Measurements from ENCODE around the gene SPDYC.

The SPDYC gene, protein sequence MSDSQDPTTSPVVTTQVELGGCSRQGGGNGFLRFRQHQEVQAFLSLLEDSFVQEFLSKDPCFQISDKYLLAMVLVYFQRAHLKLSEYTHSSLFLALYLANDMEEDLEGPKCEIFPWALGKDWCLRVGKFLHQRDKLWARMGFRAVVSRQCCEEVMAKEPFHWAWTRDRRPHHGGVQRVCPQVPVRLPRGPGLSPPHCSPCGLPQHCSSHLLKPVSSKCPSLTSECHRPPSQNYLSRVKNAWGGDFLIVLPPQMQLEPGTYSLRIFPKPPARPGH

GRCh38 chr11:65170058-65170534, at the start of gene SPDYC:
SPDYC (plus strand) TSS chr11:65170233; CDS start chr11:65171358, 1,125 bp downstream.
- DNase-seq = no peak

GRCh38 chr11:65120831-65121230, 49.2 kb upstream of the SPDYC start:
- DNase-seq = no peak

- DNase-seq = no peak
These were observed 48.6 kb upstream of the SPDYC start for GRCh38 chr11:65121447-65121864.

DNA sequence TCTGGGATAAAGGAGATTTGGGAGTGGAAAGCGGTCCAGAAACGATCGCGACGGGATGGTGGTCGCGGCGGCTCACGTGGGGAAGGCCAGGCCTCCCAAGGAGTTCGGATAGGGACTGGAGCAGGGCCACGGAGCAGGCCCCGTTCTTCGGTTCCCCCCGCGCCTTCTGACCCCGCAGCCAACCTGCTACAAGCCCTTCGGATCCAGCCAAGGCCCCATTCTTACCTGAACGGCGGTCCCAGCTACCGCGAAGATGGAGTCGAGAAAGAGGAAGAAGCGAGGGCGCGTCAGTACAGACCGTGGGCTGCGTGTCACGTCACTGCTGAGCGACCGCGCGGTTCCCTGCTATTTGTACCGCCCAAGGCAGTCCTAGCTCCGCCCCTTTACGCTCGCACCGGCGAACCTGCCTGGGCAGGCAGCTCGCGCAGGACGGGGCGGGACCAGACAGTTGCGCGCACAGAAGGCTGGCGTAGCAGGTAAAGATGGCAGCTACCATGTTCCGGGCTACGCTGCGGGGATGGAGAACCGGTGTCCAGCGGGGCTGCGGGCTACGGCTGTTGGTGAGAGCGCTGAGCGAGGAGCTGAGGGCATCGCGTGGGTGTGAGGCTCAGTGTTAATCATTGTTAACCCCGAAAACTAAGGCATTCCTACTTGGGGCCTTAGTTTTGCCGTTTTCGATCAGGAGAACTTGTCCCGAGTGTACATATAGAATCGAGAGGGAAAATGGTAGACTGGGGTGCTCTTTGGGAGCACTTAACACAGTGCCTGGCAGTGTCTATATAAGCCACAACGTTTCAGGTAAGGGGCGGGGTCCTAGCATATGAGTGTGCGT, 48.0 kb upstream of the SPDYC start, which contains the start of the genes FAU and MRPL49:
Gene FAU, minus strand, starts transcription at position 270 of the 832 bp plus-strand sequence. CDS start 321 bp downstream, outside the sequence.
Gene MRPL49, plus strand, starts transcription at position 457 of the 832 bp plus-strand sequence. Its CDS starts 26 bp downstream, at position 483.
- DNase-seq = peak; percentile 71 to 99 (median 93)

DNA sequence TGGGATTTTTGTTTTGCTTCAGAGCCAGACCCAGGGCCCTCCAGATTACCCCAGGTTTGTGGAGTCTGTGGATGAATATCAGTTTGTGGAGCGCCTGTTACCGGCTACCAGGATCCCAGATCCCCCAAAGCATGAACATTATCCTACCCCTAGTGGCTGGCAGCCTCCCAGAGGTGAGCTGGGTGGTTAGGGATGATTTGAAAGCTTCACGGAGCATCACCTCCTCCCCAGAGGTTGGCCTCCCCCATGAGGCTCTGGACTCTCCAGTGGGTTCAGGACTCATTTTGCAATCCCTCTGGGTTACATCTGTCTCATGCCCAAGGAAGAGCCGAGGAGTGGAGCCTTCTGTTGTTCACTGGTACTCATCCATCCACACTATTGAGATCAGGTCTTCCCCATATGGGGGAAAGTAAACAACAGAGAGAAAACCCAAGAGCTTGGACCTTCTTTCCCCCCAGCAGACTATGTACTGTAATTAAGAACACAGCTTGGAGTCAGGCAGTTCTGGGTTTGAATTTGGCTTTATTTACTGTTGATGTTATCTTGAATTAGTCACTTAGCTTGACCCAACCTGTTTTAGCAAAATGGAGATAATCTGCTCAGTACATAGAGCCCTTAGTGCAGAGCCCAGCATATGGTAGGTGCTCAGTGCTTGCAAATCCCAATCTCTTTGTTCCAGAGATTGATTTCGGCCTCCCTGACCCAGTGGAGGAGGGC, 45.4 kb upstream of the SPDYC start:
- DNase-seq = no peak

DNA sequence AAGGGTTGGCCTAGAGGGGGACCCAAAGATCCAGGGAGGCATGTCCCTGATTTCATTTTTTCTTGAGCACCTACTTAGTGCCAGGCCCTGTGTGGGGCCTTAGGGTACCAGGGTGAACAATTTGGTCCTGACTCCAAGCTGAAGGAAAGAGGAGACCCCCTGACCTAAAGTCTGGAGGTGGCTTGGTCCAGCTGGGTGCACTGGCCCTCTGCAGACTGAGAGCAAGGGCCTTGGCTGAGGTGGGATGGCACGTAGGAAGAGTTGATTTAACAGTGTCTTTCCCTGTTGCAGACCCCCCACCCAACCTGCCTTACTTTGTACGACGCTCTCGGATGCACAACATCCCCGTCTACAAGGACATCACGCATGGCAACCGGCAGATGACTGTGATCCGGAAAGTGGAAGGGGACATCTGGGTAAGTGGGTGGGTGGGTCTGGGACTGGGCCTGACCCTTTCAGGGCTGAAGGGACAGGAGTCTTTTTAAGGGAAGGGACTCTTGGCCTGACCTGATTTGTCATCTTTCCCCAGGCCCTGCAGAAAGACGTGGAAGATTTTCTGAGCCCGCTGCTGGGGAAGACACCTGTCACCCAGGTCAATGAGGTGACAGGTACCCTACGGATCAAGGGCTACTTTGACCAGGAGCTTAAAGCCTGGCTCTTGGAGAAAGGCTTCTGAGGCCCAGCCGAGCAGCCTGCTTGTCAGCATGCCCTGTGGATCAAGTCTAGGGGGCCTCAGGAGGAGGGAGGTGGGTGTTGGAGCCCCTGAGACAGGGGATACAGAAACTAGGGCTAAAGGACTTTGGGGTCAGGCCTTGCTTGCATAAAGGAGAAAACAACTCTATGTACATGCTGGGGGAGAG, 44.6 kb upstream of the SPDYC start:
- DNase-seq = no peak

GRCh38 chr11:65126624-65127274, 43.3 kb upstream of the SPDYC start:
- DNase-seq = no peak

- DNase-seq = no peak
These were observed 42.4 kb upstream of the SPDYC start for GRCh38 chr11:65127473-65128181.

GRCh38 chr11:65128182-65129145, 41.6 kb upstream of the SPDYC start:
- DNase-seq = no peak

- DNase-seq = no peak
These were observed 40.2 kb upstream of the SPDYC start for GRCh38 chr11:65129649-65130441.

GRCh38 chr11:65130631-65131416, 39.2 kb upstream of the SPDYC start:
- DNase-seq = no peak

GRCh38 chr11:65131417-65131776, 38.6 kb upstream of the SPDYC start:
- DNase-seq = no peak

DNA sequence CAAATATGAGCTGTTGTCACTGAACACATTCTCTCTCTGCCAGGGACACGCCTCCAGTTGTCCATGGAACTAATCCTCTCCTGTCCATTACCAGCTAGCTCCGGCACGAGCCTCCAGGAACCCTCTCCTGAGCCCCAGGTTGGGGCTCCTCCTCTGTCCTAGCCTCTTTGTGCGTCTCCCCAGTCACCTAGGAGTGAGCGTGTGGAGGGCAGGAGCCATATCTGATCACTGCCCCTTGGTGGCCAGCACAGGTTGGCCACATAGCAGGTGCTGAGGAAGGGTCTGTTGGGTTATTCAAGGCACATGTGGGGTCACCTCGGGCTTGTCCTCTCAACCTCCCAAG, 38.2 kb upstream of the SPDYC start:
- DNase-seq = no peak

DNA sequence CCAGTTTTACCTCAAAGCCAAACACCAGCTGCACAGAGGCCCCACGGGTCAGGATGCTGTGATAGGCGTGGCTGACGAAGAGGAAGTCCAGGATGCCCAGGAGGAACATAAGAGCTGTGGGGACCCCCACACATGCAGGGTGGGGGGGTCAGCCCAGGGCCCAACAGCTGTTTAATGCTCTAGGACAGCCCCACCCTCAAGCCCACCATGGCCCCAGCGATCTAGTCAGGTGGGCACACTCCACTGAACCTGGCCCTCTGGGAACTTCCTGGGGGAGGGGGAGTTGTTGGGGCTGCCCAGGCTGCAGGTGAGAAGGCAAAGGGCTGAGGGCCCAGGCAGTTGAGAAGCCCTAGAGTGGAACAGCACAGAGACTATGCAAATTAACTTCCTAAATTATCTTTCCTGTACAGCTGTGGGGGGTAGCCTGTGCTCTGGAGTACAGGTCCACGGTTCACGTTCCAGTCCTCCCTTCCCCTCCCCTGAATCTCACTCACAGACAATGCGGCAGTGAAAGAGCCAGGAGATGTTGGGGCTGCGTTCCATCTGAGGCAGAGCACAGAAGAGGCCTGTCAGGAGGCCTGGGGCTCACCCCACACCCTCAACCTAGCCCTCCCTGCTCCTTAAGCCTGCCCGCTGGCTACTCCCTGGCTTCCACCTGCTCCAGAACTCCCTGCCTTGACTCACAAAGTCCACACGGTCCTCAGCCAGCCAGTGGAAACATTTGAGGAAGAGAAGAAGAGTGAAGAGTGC, 37.6 kb upstream of the SPDYC start:
- DNase-seq = no peak

GRCh38 chr11:65132988-65133700, 36.9 kb upstream of the SPDYC start:
- no peak for DNase-seq
